Measurements from ENCODE around the gene FBRSL1. TPM values are rescaled to one million over a fixed set of nuclear protein-coding genes. Genes with fewer than 3 reads are reported as not detected.

The FBRSL1 gene
- total and polyA plus RNA-seq, 3 donors from 2014 or later: 51.1 to 98.9 (median 88.3) TPM

DNA sequence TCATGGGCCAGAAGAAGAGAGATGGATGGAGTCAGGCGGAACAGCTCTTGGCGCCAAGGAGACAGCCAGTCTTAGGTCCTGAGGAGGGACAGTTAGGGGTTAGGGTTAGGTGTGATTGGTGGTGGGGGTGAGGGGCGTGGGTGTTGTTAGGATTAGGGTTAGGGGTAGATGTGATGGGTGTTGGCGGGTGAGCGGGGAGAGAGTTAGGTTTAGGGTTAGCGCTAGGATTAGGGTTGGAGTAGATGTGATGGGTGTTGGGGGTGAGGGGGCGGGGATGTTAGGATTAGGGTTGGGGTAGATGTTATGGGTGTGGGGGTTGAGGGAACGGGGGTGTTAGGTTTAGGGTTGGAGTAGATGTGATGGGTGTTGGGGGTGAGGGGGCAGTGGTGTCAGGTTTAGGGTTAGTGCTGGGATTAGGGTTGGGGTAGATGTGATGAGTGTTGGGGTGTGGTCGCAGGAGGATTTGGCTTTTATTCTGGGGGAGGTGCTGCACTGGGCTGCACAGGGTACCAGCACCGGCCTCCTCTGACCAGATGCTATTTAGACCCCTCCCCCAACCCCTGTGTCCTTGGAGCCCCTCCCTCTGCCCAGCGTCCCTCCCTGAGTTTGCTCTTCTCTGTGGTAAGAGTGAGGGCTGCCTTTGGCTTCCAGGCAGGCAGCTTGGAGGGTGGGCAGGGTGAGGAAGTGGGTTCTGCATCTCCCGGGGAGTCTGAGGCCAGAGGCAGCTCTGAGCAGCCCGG lies 35.6 kb upstream of the FBRSL1 start:
- no peaks in the 10 kb centered on the region for H3K27me3 ChIP-seq

DNA sequence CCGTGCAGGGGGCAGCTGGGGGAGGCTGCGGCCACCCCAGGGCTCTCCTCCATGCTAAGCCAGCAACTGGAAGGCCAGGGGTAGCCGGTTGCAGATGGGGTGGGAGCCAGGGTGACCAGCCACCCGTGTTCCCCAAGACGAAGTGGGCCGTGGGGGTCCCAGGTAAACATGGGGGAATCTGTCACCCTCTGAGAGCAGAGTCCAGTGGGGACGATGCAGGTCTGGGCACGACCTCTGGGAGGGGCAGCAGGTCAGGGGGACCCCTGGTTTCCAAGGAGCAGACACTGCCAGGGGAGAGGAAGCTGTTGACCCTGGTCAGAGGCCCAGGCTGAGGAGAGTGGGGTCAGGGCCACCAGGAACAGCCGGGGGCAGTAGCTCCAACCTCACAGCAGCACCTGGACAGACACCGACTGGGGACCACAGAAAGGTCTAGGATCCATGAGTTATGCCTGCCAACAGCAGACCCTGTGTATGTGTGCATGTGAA lies 35.0 kb upstream of the FBRSL1 start:
- H3K4me1 ChIP-seq: no peaks in the 10 kb centered on the region
- no peak for TF ChIP-seq POLR2A (IDR thresholded peaks at IDR 0.05)
- TF ChIP-seq, protein P1, sequence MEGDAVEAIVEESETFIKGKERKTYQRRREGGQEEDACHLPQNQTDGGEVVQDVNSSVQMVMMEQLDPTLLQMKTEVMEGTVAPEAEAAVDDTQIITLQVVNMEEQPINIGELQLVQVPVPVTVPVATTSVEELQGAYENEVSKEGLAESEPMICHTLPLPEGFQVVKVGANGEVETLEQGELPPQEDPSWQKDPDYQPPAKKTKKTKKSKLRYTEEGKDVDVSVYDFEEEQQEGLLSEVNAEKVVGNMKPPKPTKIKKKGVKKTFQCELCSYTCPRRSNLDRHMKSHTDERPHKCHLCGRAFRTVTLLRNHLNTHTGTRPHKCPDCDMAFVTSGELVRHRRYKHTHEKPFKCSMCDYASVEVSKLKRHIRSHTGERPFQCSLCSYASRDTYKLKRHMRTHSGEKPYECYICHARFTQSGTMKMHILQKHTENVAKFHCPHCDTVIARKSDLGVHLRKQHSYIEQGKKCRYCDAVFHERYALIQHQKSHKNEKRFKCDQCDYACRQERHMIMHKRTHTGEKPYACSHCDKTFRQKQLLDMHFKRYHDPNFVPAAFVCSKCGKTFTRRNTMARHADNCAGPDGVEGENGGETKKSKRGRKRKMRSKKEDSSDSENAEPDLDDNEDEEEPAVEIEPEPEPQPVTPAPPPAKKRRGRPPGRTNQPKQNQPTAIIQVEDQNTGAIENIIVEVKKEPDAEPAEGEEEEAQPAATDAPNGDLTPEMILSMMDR (IDR thresholded peaks at IDR 0.05): no peak
- H3K36me3 ChIP-seq (ENCODE audit: low read depth, missing control alignments): no peaks in the 10 kb centered on the region
- WGBS, 2 donors: 61 to 78% methylated on average over 8 to 10 of the region's 10 CpGs
- H3K9me3 ChIP-seq: no peaks in the 10 kb centered on the region
- intact Hi-C loops (cut with DNase I; ENCODE audit: low total_unique reads): no loop called here
- no peak overlapping the region for H3K27ac ChIP-seq
- H3K4me3 ChIP-seq: no peak overlapping the region
- no peak for DNase-seq
- no peaks in the 10 kb centered on the region for H3K27me3 ChIP-seq

More for the DNA sequence above, 35.6 kb upstream of the FBRSL1 start:
- DNase-seq: no peak
- Histone ChIP-seq H3K27ac (no peak overlapping the region), H3K36me3 (ENCODE audit: low read depth, missing control alignments) (no peaks in the 10 kb centered on the region), H3K9me3 (no peaks in the 10 kb centered on the region), H3K4me3 (no peak overlapping the region), H3K4me1 (no peaks in the 10 kb centered on the region)
- 79 to 84% methylated on average over 9 to 13 of the region's 13 CpGs for WGBS, 2 donors
- intact Hi-C loops (cut with DNase I; ENCODE audit: low total_unique reads): no loop called here
- TF ChIP-seq, protein P1 (IDR thresholded peaks at IDR 0.05): no peak
- no peak for TF ChIP-seq POLR2A (IDR thresholded peaks at IDR 0.05)

DNA sequence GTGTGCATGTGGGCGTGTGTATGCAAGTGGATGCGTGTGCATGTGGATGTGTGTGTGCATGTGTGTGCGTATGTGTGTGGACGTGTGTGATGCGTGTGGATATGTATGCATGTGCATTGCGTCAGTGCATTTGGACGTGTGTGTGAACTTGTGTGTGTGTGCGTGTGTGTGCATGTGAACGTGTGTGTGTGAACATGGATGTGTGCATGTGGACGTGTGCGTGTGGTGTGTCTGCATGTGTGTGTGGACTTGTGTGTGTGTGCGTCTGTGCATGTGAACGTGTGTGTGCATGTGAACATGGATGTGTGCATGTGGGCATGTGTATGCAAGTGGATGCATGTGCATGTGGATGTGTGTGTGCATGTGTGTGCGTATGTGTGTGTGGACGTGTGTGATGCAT lies 34.4 kb upstream of the FBRSL1 start:
- no peak for DNase-seq
- intact Hi-C loops (cut with DNase I; ENCODE audit: low total_unique reads): no loop called here
- Histone ChIP-seq H3K27ac (no peak overlapping the region), H3K36me3 (ENCODE audit: low read depth, missing control alignments) (no peaks in the 10 kb centered on the region), H3K9me3 (no peaks in the 10 kb centered on the region), H3K4me1 (no peaks in the 10 kb centered on the region), H3K4me3 (no peak overlapping the region), H3K27me3 (no peaks in the 10 kb centered on the region)
- 87 to 88% methylated on average over 15 of the region's 15 CpGs for WGBS, 2 donors
- no peak for TF ChIP-seq POLR2A (IDR thresholded peaks at IDR 0.05)
- TF ChIP-seq, protein P1 (IDR thresholded peaks at IDR 0.05): no peak

DNA sequence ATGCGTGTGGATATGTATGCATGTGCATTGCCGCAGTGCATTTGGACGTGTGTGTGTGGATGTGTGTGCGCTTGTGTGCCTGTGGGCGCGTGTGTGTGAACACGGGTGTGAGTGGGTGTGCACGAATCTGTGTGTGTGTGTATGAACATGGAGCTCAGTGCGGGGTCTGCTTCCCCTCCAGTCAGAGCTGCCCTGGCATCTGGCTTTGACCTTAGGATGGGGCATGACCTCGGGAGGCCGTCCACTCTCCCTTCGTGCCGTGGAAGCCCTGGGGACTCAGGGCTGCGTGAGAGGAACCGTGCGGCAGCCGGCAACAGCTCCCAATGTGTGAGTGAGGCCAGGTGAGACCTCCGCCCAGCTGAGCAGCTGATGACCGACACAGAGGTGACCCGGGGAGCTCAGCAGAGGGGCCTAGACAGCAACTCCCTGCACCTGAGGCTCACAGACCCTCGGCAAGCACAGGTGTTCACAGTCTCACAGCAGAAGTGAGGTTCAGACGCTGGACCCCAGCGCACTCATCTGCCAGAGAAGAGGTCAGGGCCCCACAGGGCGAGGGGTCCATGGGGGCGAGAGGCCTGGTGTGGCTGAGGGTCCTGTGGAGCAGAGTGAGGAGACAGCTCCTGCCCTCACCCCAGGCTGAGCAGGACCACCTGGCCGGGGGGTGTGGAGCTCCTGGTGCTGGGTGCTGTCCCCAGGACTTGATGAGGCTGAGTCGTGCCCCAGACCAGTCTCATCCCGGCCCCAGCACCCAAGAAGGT lies 33.6 kb upstream of the FBRSL1 start:
- no peak for DNase-seq
- Histone ChIP-seq H3K27me3 (no peaks in the 10 kb centered on the region), H3K27ac (no peak overlapping the region), H3K9me3 (no peaks in the 10 kb centered on the region), H3K4me3 (no peak overlapping the region), H3K36me3 (ENCODE audit: low read depth, missing control alignments) (no peaks in the 10 kb centered on the region), H3K4me1 (no peaks in the 10 kb centered on the region)
- no peak for TF ChIP-seq POLR2A (IDR thresholded peaks at IDR 0.05)
- TF ChIP-seq, protein P1 (IDR thresholded peaks at IDR 0.05): no peak
- intact Hi-C loops (cut with DNase I; ENCODE audit: low total_unique reads): no loop called here
- WGBS, 2 donors: 86 to 88% methylated on average over 17 to 27 of the region's 28 CpGs
